ENCODE measurements around the gene VARS2. TPM values are rescaled to one million over a fixed set of nuclear protein-coding genes. Genes with fewer than 3 reads are reported as not detected.

VARS2 gene
- total and polyA plus RNA-seq, 2 donors (not counting 3 experiments of a cell fraction or from before 2014, with no cell fraction given): 17.8 to 34.3 TPM

- TF ChIP-seq POLR2A (IDR thresholded peaks at IDR 0.05; ENCODE audit: low read depth, low read length): no peak
- no peak for TF ChIP-seq POLR2AphosphoS5 (IDR thresholded peaks at IDR 0.05; ENCODE audit: insufficient read depth, low read depth, low read length)
- TF ChIP-seq MYC (IDR thresholded peaks at IDR 0.05; ENCODE audit: low read depth, low read length): no peak
- no peak for TF ChIP-seq CTCF (IDR thresholded peaks at IDR 0.05; ENCODE audit: extremely low read depth in 1 of 2, insufficient read depth in 1 of 2, low read depth in 1 of 2, low read length in 2 of 2)
- TF ChIP-seq JUN (IDR thresholded peaks at IDR 0.05; ENCODE audit: borderline replicate concordance, insufficient read depth, insufficient read length, low read depth): no peak
- no peak for TF ChIP-seq GATA2 (IDR thresholded peaks at IDR 0.05; ENCODE audit: insufficient read depth, insufficient read length, low read depth, low read length)
- no peak for TF ChIP-seq FOS (IDR thresholded peaks at IDR 0.05; ENCODE audit: borderline replicate concordance, insufficient read depth, low read length)
- no peak for TF ChIP-seq MAX (IDR thresholded peaks at IDR 0.05; ENCODE audit: insufficient read depth, insufficient read length)
- no peak for TF ChIP-seq EZH2 (IDR thresholded peaks at IDR 0.05; ENCODE audit: borderline replicate concordance, low read depth, low read length, severe bottlenecking)
- DNase-seq (ENCODE audit: low read depth, low spot score) (no peak), FAIRE-seq (no peak)
- Histone ChIP-seq H4K20me1 (replicated peaks; ENCODE audit: control insufficient read depth, extremely low read depth, insufficient read depth, low read length) (no peaks in the 10 kb centered on the region), H3K9me3 (replicated peaks; ENCODE audit: control insufficient read depth, insufficient read depth, low read length) (no peaks in the 10 kb centered on the region), H3K79me2 (ENCODE audit: control insufficient read depth, insufficient read depth, low read length) (no peaks in the 10 kb centered on the region), H3K36me3 (ENCODE audit: control insufficient read depth in 2 of 2, extremely low read depth in 1 of 2, insufficient read depth in 2 of 2, low read length in 2 of 2) (no peaks in the 10 kb centered on the region), H3K4me1 (ENCODE audit: control insufficient read depth, extremely low read depth, insufficient read depth, low read length) (no peaks in the 10 kb centered on the region), H3K9me1 (replicated peaks; ENCODE audit: control insufficient read depth, extremely low read depth, insufficient read depth, low read length) (no peaks in the 10 kb centered on the region), H3K27ac (ENCODE audit: insufficient read depth, low read depth, low read length) (no peak overlapping the region), H3K4me2 (ENCODE audit: insufficient read depth, low read length) (no peak overlapping the region), H2AFZ (ENCODE audit: low read depth, low read length) (no peak overlapping the region), H3K9ac (replicated peaks; ENCODE audit: extremely low read depth, insufficient read depth, low read length) (no peak overlapping the region), H3K4me3 (replicated peaks in 1 of 3; ENCODE audit: insufficient read depth in 1 of 3, low read depth in 1 of 3, low read length in 3 of 3) (no peak overlapping the region), H3K27me3 (ENCODE audit: control insufficient read depth in 2 of 2, insufficient read depth in 2 of 2, low read length in 2 of 2) (peaks cover 0 to 7% of the 10 kb centered on the region in 2 experiments)
- dilution Hi-C loops (cut with MboI; ENCODE audit: extremely low pct_ligation_motif_present, low sequenced_read_pairs): no loop called here
- ChIA-PET CTCF (no interaction called here), POLR2A (no interaction called here)
- BruUV-seq (replicated peaks): no TSS peak
- intact Hi-C loops (cut with micrococcal nuclease): no loop called here
Measured at GRCh38 chr6:30935018-30935417, 21.0 kb downstream of the VARS2 start.
